Posterior vena cava (tissue), 2 donors: ENCODE data around the gene TMEM82. TPM values are rescaled to one million over a fixed set of nuclear protein-coding genes. Genes with fewer than 3 reads are reported as not detected.

ENCODE experiments used
- DNase-seq: peaks from one replicate; pipeline ENCODE4 v3.0.0-alpha.2; 2020; ENCODE audit warnings: low spot score
- intact Hi-C, 2 donors: fragments of 100-400 bp; cut with DNase I; formaldehyde crosslinking; loops; one replicate each; pipeline versions ENCODE4 v1.14.1 to v1.14.2; 2022 to 2023
- total RNA-seq, 2 donors: library from RNA; stranded (reverse); fragmentation: NEBNext Ultra II Directional; extraction: Animal tissue kit (Norgen Biotek cat#: 25700); gene quantifications; one replicate each; pipeline ENCODE4 v1.2.1, GENCODE V29; 2021
- donor health status: DM: yes; HTN: yes; CAD: no.
- donor health status: DM: yes; HTN: yes; CAD: no.

Gene TMEM82
- total RNA-seq, 2 donors from 2014 or later, result not detected

- intact Hi-C loops, result loop anchor here in 1 of 2 donors (10.0 kb wide), 1 partner anchor 138 kb away; no protein-coding TSS in a partner anchor
These were observed 9.6 kb upstream of the TMEM82 start for GRCh38 chr1:15732686-15733081.

DNA sequence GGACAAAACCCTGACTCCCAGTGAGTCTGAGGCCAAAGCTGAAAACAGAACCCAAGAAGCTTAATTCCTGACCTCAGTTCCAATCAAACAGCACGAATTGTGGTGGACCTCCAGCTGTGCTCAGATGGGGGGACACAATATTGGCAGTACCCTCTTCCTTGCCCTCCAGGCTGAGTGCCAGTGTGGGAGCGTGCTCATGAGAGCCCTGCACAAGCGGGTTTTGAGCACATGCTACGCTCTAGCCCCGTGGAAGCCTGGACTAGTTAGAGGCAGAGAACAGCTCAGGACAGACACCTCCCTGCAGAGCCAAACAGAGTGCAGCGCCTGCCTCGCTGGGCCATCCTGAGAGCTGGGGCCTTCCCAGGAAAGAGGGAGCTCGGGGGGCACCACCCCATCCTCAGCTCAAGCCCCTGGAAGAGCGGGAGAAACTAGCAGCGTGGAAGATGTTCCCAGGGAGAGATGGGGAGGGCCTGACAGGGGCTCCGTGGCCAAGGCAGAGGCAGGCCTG, 9.0 kb upstream of the TMEM82 start:
- intact Hi-C loops, result loop anchor here in 1 of 2 donors (10.0 kb wide), 1 partner anchor 138 kb away; no protein-coding TSS in a partner anchor
- DNase-seq, result no peak

More at GRCh38 chr1:15732686-15733081, 9.6 kb upstream of the TMEM82 start:
- DNase-seq, result no peak

DNA sequence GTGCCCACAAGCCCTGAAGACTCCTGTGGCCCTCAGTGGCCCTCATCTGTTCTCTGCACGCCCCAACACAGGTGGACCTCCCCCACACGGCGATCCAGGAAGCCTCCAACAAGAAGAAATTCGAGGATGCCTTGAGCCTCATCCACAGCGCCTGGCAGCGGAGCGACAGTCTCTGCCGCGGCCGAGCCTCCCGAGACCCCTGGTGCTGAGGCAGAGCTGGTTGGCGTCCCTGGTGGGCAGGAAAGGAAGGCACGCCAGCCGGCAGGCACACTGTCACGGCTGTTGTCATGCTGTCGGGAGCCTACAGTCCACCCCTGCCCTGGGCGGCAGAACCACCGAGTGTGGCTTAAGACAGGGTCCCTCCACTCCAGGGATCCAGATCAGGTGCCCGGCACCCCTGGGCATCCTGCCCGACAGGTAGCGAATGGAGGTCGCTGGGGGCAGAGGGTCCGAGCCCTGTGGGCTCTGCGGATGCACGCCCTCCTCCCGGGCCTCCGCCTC, 8.5 kb upstream of the TMEM82 start:
- no peak for DNase-seq
- intact Hi-C loops, result loop anchor here in 1 of 2 donors (10.0 kb wide), 1 partner anchor 139 kb away; no protein-coding TSS in a partner anchor

- intact Hi-C loops, result loop anchor here in 1 of 2 donors (10.0 kb wide), 1 partner anchor 139 kb away; no protein-coding TSS in a partner anchor
- no peak for DNase-seq
These were observed 8.0 kb upstream of the TMEM82 start for GRCh38 chr1:15734296-15734695.

GRCh38 chr1:15734901-15735300, 7.4 kb upstream of the TMEM82 start:
- intact Hi-C loops, result loop anchor here in 1 of 2 donors (10.0 kb wide), 1 partner anchor 140 kb away; no protein-coding TSS in a partner anchor
- no peak for DNase-seq

- intact Hi-C loops, result loop anchor here in 1 of 2 donors (10.0 kb wide), 1 partner anchor 141 kb away; no protein-coding TSS in a partner anchor
- DNase-seq, result no peak
These were observed 6.8 kb upstream of the TMEM82 start for GRCh38 chr1:15735304-15736037.

DNA sequence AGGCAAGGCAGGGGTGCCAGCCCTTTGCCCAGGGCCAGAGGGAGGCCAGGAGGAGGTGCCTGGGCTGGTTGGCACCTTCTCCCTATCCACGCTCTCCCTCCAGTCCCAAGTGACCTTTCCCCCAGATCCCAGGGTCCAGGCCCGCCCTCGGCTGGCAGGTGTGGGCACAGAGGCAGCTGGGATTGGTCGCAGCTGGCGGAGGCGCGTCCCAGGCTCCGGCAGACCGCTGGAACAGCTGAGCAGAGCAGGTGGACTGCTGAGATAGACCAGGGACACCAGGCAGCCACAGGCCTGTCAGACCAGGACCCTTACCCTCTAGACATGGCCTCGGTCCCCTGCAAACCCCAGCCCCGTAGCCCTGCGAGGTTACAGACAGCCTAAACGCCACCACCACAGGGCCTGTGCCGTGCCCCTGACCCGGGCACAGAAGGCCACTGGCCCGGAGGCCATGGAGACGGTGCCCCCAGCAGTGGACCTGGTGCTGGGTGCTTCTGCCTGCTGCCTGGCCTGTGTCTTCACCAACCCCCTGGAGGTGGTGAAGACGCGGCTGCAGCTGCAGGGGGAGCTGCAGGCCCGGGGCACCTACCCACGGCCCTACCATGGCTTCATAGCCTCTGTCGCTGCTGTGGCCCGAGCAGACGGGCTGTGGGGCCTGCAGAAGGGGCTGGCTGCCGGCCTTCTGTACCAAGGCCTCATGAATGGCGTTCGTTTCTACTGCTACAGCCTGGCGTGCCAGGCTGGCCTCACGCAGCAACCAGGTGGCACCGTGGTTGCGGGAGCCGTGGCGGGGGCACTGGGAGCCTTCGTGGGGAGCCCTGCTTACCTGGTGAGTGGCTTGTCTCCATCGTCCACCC, 6.0 kb upstream of the TMEM82 start, which contains the start of gene SLC25A34:
SLC25A34 (plus strand) TSS at position 221 of the 854 bp plus-strand sequence; CDS start at position 449, 228 bp downstream.
- DNase-seq, result no peak
- intact Hi-C loops, result loop anchor here in 1 of 2 donors (10.0 kb wide), 1 partner anchor 141 kb away; no protein-coding TSS in a partner anchor

DNA sequence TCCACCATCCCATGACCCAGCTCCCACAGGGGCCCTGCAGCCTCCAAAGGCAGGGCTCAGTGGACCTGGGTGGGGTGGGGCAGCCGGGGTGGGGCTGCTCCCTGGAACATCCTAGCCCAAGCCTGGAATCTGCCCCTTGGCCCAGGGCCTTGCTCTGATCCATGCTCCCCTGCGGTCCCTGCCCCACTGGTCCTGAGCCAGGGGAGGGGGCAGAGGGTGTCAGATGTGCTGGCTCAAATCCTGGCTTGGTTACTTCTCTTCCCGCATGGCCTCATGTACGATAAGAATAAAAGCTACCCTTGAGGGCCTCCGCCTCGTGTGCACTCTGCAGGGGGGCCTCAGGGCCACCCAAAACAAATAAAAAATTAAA, 5.4 kb upstream of the TMEM82 start:
- no peak for DNase-seq
- intact Hi-C loops, result loop anchor here in 1 of 2 donors (10.0 kb wide), 1 partner anchor 142 kb away; no protein-coding TSS in a partner anchor

DNA sequence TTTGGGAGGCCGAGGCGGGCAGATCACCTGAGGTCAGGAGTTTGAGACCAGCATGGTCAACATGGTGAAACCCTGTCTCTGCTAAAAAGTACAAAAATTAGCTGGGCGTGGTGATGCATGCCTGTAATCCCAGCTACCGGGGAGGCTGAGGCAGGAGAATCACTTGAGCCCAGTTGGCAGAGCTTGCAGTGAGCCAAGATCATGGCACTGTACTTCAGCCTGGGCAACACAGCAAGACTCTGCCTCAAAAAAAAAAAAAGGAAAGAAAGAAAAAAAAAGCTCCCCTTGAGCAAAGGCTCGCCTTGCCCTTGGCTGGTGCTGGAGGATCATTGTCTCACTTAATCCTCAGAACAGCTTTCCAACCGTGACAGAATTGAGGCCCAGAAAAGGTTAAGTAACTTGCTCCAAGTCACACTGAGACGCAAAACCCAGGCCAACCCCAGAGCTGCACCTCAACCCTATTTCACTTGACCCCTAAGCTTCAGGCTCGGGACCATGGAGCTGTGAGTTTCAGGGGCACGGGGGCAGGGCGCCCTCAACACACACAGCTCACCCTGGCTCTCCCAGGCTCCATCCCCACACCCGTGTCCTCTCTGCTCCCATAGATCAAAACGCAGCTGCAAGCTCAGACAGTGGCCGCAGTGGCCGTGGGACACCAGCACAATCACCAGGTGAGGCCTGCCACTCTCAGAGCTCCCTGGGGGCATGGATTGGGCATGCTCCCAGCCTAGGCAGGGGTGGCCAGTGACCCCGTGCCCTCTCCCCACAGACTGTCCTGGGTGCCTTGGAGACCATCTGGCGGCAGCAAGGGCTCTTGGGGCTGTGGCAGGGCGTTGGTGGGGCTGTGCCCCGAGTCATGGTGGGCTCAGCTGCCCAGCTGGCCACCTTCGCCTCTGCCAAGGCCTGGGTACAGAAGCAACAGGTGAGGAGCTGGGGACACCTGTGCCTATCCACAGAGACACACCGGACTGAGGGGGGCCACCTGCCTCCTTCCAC, 4.7 kb upstream of the TMEM82 start:
- DNase-seq, result no peak
- intact Hi-C loops, result loop anchor here in 1 of 2 donors (10.0 kb wide), 1 partner anchor 143 kb away; no protein-coding TSS in a partner anchor

DNA sequence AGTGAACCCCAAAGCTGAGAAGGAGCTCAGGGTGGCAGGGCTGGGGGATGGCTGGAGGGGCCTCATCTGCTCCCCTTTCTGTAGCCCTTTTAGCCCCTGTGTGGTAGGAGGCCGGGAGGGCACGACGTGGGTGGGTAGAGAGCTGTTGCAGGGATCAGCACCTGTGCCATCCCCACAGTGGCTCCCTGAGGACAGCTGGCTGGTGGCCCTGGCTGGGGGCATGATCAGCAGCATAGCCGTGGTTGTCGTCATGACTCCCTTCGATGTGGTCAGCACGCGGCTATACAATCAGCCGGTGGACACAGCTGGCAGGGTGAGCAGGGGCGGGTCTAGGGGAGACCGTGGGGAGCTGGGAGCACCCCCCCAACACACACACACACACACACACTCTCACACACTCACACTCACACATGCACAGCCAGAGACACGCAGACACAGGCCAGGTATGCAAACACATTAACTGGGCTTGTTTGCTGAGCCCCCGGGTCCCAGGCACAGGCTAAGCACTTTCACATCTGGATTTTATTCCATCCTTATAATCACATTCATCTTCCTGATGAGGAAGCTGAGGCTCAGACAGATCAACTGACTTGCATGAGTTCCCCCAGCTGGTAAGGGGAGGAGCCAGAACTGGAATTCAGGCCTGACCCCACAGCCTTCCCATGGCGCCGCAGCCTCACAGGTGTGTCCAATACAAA, 3.7 kb upstream of the TMEM82 start:
- no peak for DNase-seq

DNA sequence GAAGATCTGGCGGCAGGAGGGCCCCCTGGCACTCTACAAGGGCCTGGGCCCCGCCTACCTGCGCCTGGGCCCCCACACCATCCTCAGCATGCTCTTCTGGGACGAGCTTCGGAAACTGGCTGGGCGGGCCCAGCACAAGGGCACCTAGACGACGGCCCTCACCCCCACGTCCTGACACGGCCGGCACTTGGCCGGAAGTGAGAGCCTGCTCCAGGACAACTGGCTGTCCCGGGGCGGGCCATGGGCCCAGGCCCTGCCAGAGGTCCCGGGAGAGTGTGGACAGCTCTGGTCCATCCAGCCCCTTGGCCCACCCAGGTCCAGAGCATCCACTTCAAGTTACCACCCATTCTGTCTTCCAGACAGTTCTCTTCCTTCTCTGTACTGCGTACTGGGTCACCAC, 3.0 kb upstream of the TMEM82 start:
- DNase-seq, result no peak
- intact Hi-C loops, result loop anchor here in 1 of 2 donors (10.0 kb wide), 1 partner anchor 144 kb away; no protein-coding TSS in a partner anchor

More for the DNA sequence above, 3.7 kb upstream of the TMEM82 start:
- intact Hi-C loops, result loop anchor here in 1 of 2 donors (10.0 kb wide), 1 partner anchor 144 kb away; no protein-coding TSS in a partner anchor

DNA sequence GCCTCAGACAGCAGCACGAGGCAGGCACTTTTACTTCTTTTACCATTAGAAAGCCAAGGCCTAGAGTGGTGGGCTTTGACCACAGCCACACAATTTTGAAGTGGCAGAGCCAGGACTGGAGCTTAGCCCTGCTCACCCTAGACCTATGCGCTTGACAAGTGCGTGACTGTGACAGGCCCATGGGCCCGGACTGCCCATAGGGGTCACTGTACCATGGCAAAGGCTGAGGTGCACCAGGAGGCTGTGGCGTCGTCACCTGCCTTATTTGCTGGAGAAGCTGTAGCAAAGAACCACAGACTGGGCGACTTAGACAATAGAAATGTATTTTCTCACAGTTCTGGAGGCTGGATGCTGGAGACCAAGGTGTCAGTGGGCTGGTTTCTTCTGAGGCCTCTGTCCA, 2.6 kb upstream of the TMEM82 start:
- DNase-seq, result no peak
- intact Hi-C loops, result loop anchor here in 1 of 2 donors (10.0 kb wide), 1 partner anchor 145 kb away; no protein-coding TSS in a partner anchor

- peak; percentile 91 for DNase-seq
- intact Hi-C loops, result loop anchor here in 1 of 2 donors (1.0 kb wide), 1 partner anchor 50 kb away; no protein-coding TSS in a partner anchor
These were observed 1.1 kb upstream of the TMEM82 start for GRCh38 chr1:15740924-15741850.

GRCh38 chr1:15744122-15744679, 1.9 kb downstream of the TMEM82 start:
- no peak for DNase-seq
- intact Hi-C loops, result no loop called here

DNA sequence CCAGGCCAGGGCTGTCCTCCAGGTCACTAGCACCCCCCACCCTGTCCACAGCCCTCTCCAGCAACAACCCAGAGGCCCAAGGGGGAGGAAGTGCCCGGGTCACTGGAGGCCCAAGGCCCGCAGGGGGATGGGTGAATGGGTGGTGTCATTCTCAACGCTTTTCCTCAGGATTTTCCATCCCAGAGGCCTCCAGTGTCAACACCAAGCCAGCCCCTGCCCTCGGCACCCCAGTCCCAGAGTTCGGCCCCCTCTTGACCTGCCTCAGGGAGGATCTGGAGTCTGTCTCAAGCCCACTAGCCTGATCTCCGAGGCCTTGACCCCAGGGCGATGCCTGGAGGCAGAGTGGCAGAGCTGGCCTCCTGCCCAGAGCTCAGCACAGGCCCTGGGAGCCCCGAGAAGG, 5.1 kb downstream of the TMEM82 start:
- intact Hi-C loops, result loop anchor here in 1 of 2 donors (5.0 kb wide), 1 partner anchor 665 kb away; no protein-coding TSS in a partner anchor

GRCh38 chr1:15748264-15748663, 6.0 kb downstream of the TMEM82 start:
- intact Hi-C loops, result loop anchor here in 1 of 2 donors (5.0 kb wide), 1 partner anchor 666 kb away; no protein-coding TSS in a partner anchor
- DNase-seq, result no peak

More for the DNA sequence above, 5.1 kb downstream of the TMEM82 start:
- DNase-seq, result no peak
